GM12872 (cell line): ENCODE data around the gene CAPN10.

Experiments
- CTCF ChIP-seq: IDR thresholded peaks from 3 replicates; pipeline ENCODE4 v1.5.1; 2011; ENCODE audit warnings: low read depth, mild to moderate bottlenecking, low read length, moderate library complexity; ENCODE audit not compliant: insufficient read depth

The CAPN10 gene

GRCh38 chr2:240596080-240596460 lies 9.5 kb downstream of the CAPN10 start:
- TF ChIP-seq CTCF, result no peak

GRCh38 chr2:240596491-240596931 lies 10.0 kb downstream of the CAPN10 start:
- TF ChIP-seq CTCF, result no peak

GRCh38 chr2:240597054-240597418 lies 10.5 kb downstream of the CAPN10 start:
- TF ChIP-seq CTCF, result no peak

GRCh38 chr2:240597419-240598181 lies 11.1 kb downstream of the CAPN10 start:
- TF ChIP-seq CTCF, result no peak

- no peak for TF ChIP-seq CTCF
Observed at GRCh38 chr2:240598311-240598911, 11.9 kb downstream of the CAPN10 start.

- TF ChIP-seq CTCF, result no peak
Observed at GRCh38 chr2:240599141-240599583, 12.6 kb downstream of the CAPN10 start.

- no peak for TF ChIP-seq CTCF
Observed at GRCh38 chr2:240600451-240600961, 14.0 kb downstream of the CAPN10 start.
